22Rv1 (cell line): Measurements from ENCODE around the gene TUBGCP3.

Source experiments
- CTCF ChIP-seq: fragments of 450-650 bp; IDR thresholded peaks from 2 replicates; pipeline ENCODE4 v1.5.1; 2017; ENCODE audit warnings: mild to moderate bottlenecking
- ZFX ChIP-seq: fragments of 450-650 bp; IDR thresholded peaks from 2 replicates; pipeline ENCODE4 v1.6.1; 2017; ENCODE audit warnings: antibody characterized with exemption, borderline replicate concordance

- no peak for TF ChIP-seq CTCF
- TF ChIP-seq ZFX = no peak
Measured at GRCh38 chr13:112561478-112561877, 26.5 kb downstream of the TUBGCP3 start.
